ENCODE measurements around the gene SMYD3.

SMYD3 gene

GRCh38 chr1:246515390-246516005 is 8.4 kb upstream of the SMYD3 start:
- DNase-seq (ENCODE audit: low spot score): no peak

GRCh38 chr1:246513619-246514343 is 6.7 kb upstream of the SMYD3 start:
- DNase-seq (ENCODE audit: low spot score): no peak

DNA sequence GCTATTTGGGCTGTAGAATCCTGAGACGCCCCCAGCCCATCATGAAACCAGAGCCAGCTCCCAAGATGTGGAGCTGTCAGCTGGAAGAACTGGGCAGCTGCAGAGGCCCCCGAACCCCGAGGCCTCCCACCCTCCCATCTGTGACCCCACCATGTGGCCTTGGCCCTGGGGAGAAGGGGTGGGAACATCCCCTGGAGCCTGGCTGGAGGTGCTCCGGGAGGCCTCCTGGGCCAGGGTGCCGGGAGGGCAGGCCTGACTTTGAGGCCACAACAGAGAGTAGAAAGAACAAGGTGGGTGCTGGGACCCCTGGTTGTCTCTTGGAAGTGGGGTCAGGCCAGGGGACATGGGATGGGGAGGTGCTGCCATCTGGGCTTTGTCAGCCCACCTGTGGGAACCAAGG is 6.0 kb upstream of the SMYD3 start:
- DNase-seq (ENCODE audit: low spot score): no peak

GRCh38 chr1:246512635-246513034 is 5.6 kb upstream of the SMYD3 start:
- DNase-seq (ENCODE audit: low spot score): no peak

- no peak for DNase-seq (ENCODE audit: low spot score)
Observed at GRCh38 chr1:246512230-246512629, 5.2 kb upstream of the SMYD3 start.

- DNase-seq (ENCODE audit: low spot score): no peak
Observed at GRCh38 chr1:246511203-246511602, 4.1 kb upstream of the SMYD3 start.

GRCh38 chr1:246510147-246511030 is 3.3 kb upstream of the SMYD3 start:
- DNase-seq (ENCODE audit: low spot score): no peak

- no peak for DNase-seq (ENCODE audit: low spot score)
Observed at GRCh38 chr1:246508897-246509688, 2.0 kb upstream of the SMYD3 start.

DNA sequence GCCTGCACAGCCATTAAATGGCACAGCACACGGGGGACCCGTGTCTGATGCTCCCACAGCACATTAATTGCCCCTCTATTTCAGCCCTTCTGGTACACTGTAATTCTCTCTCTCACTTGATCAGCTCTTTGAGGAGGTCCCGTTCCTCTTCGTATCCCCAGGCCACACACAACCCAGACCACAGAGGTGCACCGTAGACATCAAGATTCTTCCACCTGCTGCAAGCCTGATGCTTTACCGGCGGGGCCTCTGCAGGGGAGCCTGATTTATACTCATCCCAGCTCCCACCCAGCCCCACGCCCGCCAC is 759 bp downstream of the SMYD3 start:
- no peak for DNase-seq (ENCODE audit: low spot score)

GRCh38 chr1:246503341-246503740 is 3.7 kb downstream of the SMYD3 start:
- no peak for DNase-seq (ENCODE audit: low spot score)

DNA sequence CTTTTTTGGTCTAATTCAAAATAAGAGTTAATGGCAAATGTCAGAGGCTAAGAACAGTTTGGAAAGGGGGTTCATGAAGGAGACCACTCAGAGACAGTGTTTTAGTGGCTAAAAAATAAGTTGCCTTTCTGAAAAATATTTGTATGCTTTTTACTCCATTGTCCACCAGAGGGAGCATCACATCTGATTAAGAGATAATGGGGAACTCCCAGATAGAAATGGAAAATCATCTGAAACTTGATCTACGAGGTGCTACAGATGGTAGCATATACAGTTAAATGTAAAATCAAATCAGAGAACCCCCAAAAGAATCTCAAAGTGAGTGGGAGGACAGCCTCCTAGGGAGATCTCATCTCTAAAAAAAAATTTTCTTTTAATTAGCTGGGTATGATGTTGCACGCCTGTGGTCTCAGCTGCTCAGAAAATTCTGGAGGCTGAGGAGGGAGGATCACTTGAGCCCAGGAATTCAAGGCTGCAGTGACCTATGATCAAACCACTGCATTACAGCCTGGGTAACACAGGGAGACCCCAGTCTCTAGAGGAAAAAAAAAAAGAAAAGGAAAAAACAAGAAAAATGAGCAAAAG is 9.7 kb downstream of the SMYD3 start:
- DNase-seq (ENCODE audit: low spot score): peak; percentile 84

- DNase-seq (ENCODE audit: low spot score): peak; percentile 72
Observed at GRCh38 chr1:246492611-246493245, 14.4 kb downstream of the SMYD3 start.

- DNase-seq (ENCODE audit: low spot score): no peak
Observed at GRCh38 chr1:246491551-246492053, 15.5 kb downstream of the SMYD3 start.

- DNase-seq (ENCODE audit: low spot score): no peak
Observed at GRCh38 chr1:246488674-246489073, 18.4 kb downstream of the SMYD3 start.

- no peak for DNase-seq (ENCODE audit: low spot score)
Observed at GRCh38 chr1:246483569-246483933, 23.5 kb downstream of the SMYD3 start.

DNA sequence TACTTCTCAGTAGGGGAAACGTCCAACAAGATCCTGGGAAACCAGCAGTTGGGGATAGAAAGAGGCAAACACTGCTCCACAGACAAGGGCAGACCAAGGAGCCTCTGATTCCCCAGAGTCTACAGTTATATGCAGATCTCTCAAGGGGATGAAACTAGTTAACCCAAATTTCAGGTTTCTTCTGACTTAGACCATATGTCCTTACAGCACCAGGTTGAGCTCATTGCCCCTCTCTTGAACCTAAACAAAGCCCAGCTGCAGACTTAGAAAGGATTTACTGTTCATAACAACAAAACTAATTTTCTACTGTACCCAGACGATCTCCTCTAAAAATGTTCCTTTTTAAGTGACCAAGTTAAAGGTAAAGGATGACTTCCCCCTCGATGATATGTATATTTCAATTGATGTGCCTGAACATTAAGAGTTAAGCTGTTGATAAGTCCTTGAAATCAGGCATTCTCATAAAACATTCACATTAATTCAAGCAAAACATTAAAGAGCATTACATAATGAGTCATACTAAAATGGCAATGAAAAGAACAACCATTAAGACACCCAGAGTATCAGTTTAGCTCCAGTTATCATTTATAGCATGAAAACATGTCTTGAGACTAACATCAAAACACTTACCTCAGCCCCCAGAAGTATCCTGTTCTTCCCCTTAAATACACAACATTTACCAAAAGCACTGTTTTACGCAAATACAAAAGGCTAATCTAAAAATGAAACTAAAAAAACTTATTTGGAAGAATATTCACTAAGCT is 24.1 kb downstream of the SMYD3 start:
- no peak for DNase-seq (ENCODE audit: low spot score)

- no peak for DNase-seq (ENCODE audit: low spot score)
Observed at GRCh38 chr1:246479061-246479460, 28.0 kb downstream of the SMYD3 start.

DNA sequence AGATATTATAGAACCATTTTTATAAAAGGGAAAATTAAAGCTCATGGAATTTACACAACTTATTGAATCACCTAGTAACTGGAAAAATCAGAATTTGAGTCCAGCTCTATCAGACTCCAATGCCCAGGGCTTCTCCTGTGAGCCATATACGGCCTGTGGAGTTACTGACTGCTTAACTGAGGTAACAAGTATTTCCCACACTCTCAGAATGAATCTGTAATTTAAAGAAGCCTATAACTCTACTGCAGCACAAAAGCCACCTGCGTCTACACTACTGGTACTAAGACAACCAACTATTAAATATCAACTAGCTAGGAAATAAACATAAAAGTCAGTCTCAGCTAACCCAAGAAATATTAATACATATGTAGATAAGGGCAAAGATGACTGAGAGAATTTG is 29.4 kb downstream of the SMYD3 start:
- DNase-seq (ENCODE audit: low spot score): no peak

DNA sequence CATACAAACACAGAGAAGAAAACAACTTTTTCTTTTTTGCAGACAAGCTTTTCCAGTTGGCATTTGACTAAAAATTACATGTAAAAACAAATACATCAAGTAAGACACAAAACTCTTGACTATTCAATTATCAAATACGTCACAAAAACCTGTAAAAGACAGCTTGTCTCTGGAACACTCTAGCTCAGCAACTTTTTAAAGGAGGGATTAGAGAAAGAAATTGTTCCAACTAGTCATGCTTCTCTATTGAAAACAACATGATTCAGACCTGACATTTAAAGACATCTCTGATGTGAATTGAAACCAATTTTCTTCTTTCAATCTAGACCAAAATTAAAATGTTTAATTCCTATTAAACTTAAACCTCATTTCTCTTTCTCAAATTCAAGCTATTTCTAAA is 30.3 kb downstream of the SMYD3 start:
- DNase-seq (ENCODE audit: low spot score): no peak

DNA sequence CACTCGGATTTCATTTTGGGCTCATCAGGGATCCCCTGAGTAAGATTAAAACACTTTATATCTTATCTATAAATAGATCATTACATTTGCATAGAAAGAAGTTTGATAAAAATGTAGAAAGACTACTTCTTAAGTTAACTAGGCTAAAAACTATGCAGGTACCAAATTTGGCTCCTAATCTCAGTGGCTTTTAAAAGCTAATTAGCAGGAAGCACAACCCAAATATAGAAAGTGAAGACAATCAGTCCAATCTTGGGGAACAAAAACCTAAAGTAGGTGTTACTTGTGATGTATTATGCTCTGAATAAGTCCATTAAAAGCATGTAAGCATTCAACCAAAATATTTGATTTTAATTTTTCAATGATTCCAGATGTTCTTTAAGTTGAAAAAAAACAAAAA is 35.4 kb downstream of the SMYD3 start:
- no peak for DNase-seq (ENCODE audit: low spot score)

- no peak for DNase-seq (ENCODE audit: low spot score)
Observed at GRCh38 chr1:246470585-246470984, 36.5 kb downstream of the SMYD3 start.
